ENCODE measurements around the gene NUP98. TPM values are rescaled to one million over a fixed set of nuclear protein-coding genes. Genes with fewer than 3 reads are reported as not detected.

NUP98 gene
- polyA plus RNA-seq, 2 of the 4 experiments (the other 2 are of a cell fraction) = 54.2 to 121 TPM

DNA sequence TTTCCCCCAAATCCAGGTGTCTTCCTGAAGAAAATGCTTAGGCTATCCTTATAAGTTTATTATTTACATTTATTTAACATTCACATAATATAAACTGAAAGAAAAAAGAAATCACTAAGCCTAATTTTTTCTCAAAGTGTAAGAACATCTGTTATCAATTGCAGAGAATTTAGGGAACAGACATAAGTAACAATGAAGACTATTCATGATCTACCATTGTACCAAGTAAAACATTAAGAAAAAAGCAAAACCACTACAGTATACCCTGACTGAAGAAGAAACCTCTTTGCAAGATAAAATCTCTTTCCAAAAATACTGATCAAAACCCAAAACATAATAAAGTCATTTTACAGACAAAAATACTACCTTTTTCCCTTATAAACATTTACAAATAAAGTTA lies 60.5 kb downstream of the NUP98 start:
- no peak for ATAC-seq
- no peak overlapping the region for H3K4me3 ChIP-seq
- H3K27ac ChIP-seq = no peak overlapping the region
- ChIA-PET POLR2A (no interaction called here), CTCF (no interaction called here)
- TF ChIP-seq, protein P1, sequence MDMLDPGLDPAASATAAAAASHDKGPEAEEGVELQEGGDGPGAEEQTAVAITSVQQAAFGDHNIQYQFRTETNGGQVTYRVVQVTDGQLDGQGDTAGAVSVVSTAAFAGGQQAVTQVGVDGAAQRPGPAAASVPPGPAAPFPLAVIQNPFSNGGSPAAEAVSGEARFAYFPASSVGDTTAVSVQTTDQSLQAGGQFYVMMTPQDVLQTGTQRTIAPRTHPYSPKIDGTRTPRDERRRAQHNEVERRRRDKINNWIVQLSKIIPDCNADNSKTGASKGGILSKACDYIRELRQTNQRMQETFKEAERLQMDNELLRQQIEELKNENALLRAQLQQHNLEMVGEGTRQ (IDR thresholded peaks at IDR 0.05) = no peak
- no peak for TF ChIP-seq RARB (CRISPR knock-in tag; IDR thresholded peaks at IDR 0.05)
- TF ChIP-seq CBX2 (IDR thresholded peaks at IDR 0.05; ENCODE audit: borderline replicate concordance, low read depth) = no peak
- no peak for TF ChIP-seq POLR2AphosphoS2 (conservative IDR thresholded peaks at IDR 0.05; ENCODE audit: low read length)
- no peak for TF ChIP-seq HOXA7 (CRISPR knock-in tag; IDR thresholded peaks at IDR 0.05)
- no peak for FAIRE-seq
- no peak for DNase-seq (ENCODE audit: low read depth in 1 of 2, low spot score in 1 of 2)
- no peak overlapping the region for H3K4me2 ChIP-seq
- H3K4me1 ChIP-seq = no peaks in the 10 kb centered on the region
- no peaks in the 10 kb centered on the region for H3K9me3 ChIP-seq

- Histone ChIP-seq H3K27ac (no peak overlapping the region), H3K4me2 (no peak overlapping the region), H3K9me3 (no peaks in the 10 kb centered on the region), H3K4me1 (no peaks in the 10 kb centered on the region), H3K4me3 (no peak overlapping the region)
- WGBS (ENCODE audit: missing lambda C conversion rate) = 94% methylated on average over 4 of the region's 4 CpGs
- CTCF ChIA-PET = interaction anchor here (1.1 to 2.1 kb wide), 2 partner anchors 9 kb away, joined by 4 to 7 read pairs; no protein-coding TSS in a partner anchor
- FAIRE-seq = no peak
- TF ChIP-seq FOSL2 (IDR thresholded peaks at IDR 0.05) (no peak), FOSL2 (CRISPR knock-in tag; IDR thresholded peaks at IDR 0.05) (peak; percentile 39; the same call in 1 of the 2 replicates), SREBF2 (IDR thresholded peaks at IDR 0.05) (no peak), RNF2 (IDR thresholded peaks at IDR 0.05; ENCODE audit: borderline replicate concordance, low read depth) (no peak), EHF (CRISPR knock-in tag; IDR thresholded peaks at IDR 0.05) (no peak), CEBPB (IDR thresholded peaks at IDR 0.05) (no peak)
- peak in 1 of 2 experiments; percentile 19 for DNase-seq (ENCODE audit: low read depth in 1 of 2, low spot score in 1 of 2)
- no peak for ATAC-seq
- POLR2A ChIA-PET = no interaction called here
These were observed 61.5 kb downstream of the NUP98 start for GRCh38 chr11:3735827-3736226.

DNA sequence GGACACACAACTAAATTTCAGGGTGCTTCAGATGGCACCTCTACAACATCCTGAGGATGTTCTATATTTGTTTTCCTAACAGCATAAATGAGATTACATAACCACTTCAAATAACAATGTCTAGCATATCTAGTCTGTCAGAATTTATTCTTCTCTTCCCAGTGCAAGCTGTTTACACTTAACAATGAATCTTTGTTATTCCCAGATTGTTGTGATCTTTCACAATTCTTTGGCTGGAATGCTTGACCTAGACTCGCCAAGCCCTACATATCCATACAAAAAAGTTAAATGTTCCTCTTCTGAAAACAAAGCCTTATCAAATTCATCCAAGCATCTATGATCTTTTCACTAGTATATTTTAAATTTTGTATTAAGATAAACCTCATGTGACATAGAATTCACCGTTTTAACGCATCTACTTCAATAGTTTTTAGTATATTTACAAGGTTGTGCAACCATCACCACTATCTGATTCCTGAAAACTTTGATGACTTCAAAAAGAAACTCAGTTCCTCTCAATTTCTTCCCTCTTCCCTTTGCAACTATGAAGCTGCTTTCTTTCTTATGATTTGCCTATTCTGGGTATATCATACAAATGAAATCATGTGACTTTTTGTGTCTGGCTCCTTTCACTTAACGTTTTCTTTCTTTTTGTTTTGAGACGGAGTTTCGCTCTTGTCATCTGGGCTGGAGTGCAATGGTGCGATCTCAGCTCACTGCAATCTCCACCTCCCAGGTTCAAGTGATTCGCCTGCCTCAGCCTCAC lies 64.5 kb downstream of the NUP98 start:
- Histone ChIP-seq H3K9me3 (no peaks in the 10 kb centered on the region), H3K27ac (no peak overlapping the region), H3K4me2 (no peak overlapping the region), H3K4me3 (no peak overlapping the region), H3K4me1 (no peaks in the 10 kb centered on the region)
- DNase-seq (ENCODE audit: low read depth in 1 of 2, low spot score in 1 of 2) (no peak), FAIRE-seq (no peak), ATAC-seq (no peak)
- WGBS (ENCODE audit: missing lambda C conversion rate) = 91% methylated on average over 8 of the region's 8 CpGs
- ChIA-PET CTCF (interaction anchor here (1.3 to 1.6 kb wide), 2 partner anchors 109 to 122 kb away, joined by 3 to 5 read pairs; partner anchors contain the start of gene RHOG), POLR2A (no interaction called here)
- TF ChIP-seq, protein P2, sequence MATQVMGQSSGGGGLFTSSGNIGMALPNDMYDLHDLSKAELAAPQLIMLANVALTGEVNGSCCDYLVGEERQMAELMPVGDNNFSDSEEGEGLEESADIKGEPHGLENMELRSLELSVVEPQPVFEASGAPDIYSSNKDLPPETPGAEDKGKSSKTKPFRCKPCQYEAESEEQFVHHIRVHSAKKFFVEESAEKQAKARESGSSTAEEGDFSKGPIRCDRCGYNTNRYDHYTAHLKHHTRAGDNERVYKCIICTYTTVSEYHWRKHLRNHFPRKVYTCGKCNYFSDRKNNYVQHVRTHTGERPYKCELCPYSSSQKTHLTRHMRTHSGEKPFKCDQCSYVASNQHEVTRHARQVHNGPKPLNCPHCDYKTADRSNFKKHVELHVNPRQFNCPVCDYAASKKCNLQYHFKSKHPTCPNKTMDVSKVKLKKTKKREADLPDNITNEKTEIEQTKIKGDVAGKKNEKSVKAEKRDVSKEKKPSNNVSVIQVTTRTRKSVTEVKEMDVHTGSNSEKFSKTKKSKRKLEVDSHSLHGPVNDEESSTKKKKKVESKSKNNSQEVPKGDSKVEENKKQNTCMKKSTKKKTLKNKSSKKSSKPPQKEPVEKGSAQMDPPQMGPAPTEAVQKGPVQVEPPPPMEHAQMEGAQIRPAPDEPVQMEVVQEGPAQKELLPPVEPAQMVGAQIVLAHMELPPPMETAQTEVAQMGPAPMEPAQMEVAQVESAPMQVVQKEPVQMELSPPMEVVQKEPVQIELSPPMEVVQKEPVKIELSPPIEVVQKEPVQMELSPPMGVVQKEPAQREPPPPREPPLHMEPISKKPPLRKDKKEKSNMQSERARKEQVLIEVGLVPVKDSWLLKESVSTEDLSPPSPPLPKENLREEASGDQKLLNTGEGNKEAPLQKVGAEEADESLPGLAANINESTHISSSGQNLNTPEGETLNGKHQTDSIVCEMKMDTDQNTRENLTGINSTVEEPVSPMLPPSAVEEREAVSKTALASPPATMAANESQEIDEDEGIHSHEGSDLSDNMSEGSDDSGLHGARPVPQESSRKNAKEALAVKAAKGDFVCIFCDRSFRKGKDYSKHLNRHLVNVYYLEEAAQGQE (IDR thresholded peaks at IDR 0.05) = no peak
- TF ChIP-seq CTCF (IDR thresholded peaks at IDR 0.05) (no peak), RCOR1 (IDR thresholded peaks at IDR 0.05; ENCODE audit: low read depth, low read length) (no peak), BHLHE40 (IDR thresholded peaks at IDR 0.05; ENCODE audit: low read depth, low read length) (no peak), MYC (IDR thresholded peaks at IDR 0.05; ENCODE audit: borderline replicate concordance, low read length) (no peak), FOSB (CRISPR knock-in tag; IDR thresholded peaks at IDR 0.05) (no peak), E2F6 (IDR thresholded peaks at IDR 0.05; ENCODE audit: borderline replicate concordance, low read depth) (no peak), ELK1 (IDR thresholded peaks at IDR 0.05; ENCODE audit: low read depth, low read length) (no peak), JUNB (IDR thresholded peaks at IDR 0.05) (no peak), FOXS1 (CRISPR knock-in tag; IDR thresholded peaks at IDR 0.05) (no peak), MAZ (IDR thresholded peaks at IDR 0.05; ENCODE audit: borderline replicate concordance, low read depth, low read length) (no peak), HOXB5 (CRISPR knock-in tag; IDR thresholded peaks at IDR 0.05) (no peak), HEYL (CRISPR knock-in tag; IDR thresholded peaks at IDR 0.05) (no peak), ZFP36 (IDR thresholded peaks at IDR 0.05; ENCODE audit: borderline replicate concordance, partially characterized antibody) (no peak), SMC3 (IDR thresholded peaks at IDR 0.05) (no peak), ZC3H11A (IDR thresholded peaks at IDR 0.05) (no peak)

Measured in A549 (cell line).